Cardiac muscle cell (in vitro differentiated cells and primary cell): ENCODE results near the gene RPS6KB2. TPM values are rescaled to one million over a fixed set of nuclear protein-coding genes. Genes with fewer than 3 reads are reported as not detected.

Experiments used
- DNase-seq, 2 donors: peaks; one replicate each; pipeline versions ENCODE4 v3.0.0 to v3.0.0-alpha.2; 2010 to 2017; ENCODE audit warnings: low read depth in 1 of 2, low spot score in 1 of 2
- H3K27ac ChIP-seq: fragments of 200-600 bp; sonication (generic); 2 replicates; pipeline ENCODE4 v1.5.1; 2016
- H3K27me3 ChIP-seq: fragments of 200-600 bp; sonication (generic); 2 replicates; pipeline ENCODE4 v1.6.0; 2016; ENCODE audit warnings: control low read depth
- H3K36me3 ChIP-seq: fragments of 200-600 bp; sonication (generic); 2 replicates; pipeline ENCODE4 v1.5.1; 2016; ENCODE audit warnings: control low read depth
- H3K4me1 ChIP-seq: fragments of 200-600 bp; sonication (generic); 2 replicates; pipeline ENCODE4 v1.8.1; 2017; ENCODE audit warnings: low read depth, mild to moderate bottlenecking, mixed run types
- H3K4me3 ChIP-seq: fragments of 200-600 bp; sonication (generic); 2 replicates; pipeline ENCODE4 v1.5.1; 2016; ENCODE audit warnings: mild to moderate bottlenecking
- H3K9me3 ChIP-seq: fragments of 200-600 bp; sonication (generic); 2 replicates; pipeline ENCODE4 v1.5.1; 2017; ENCODE audit warnings: low read depth, mild to moderate bottlenecking, control low read depth
- CTCF ChIP-seq: IDR thresholded peaks from 2 replicates; pipeline ENCODE4 v1.5.1; 2012; ENCODE audit warnings: low read depth, mild to moderate bottlenecking, low read length
- polyA plus RNA-seq: library from polyadenylated mRNA; unstranded; fragments of >200 nt; fragmentation: Nextera tagmentation; extraction: Ambion mirVana; gene quantifications from 2 replicates; pipeline ENCODE4 v1.2.1, GENCODE V29; 2016
- total RNA-seq: library from RNA; depleted of rRNA; stranded (reverse); fragments of >200 nt; gene quantifications from 2 replicates; pipeline ENCODE4 v1.2.3, GENCODE V29; 2016

Gene RPS6KB2
- total and polyA plus RNA-seq, 2 experiments from 2014 or later, result 92.5 to 97.0 TPM

- peak; percentile 99 for TF ChIP-seq CTCF
- Histone ChIP-seq H3K27ac (no peak overlapping the region), H3K27me3 (peaks cover 16% of the 10 kb centered on the region), H3K9me3 (no peaks in the 10 kb centered on the region), H3K36me3 (no peaks in the 10 kb centered on the region), H3K4me1 (no peaks in the 10 kb centered on the region), H3K4me3 (no peak overlapping the region)
- peak; percentile 80 to 82 for DNase-seq
These were observed 45.8 kb upstream of the RPS6KB2 start for GRCh38 chr11:67382276-67383136.

- no peak for TF ChIP-seq CTCF
- no peak overlapping the region for H3K27ac ChIP-seq
- peaks cover 13% of the 10 kb centered on the region for H3K27me3 ChIP-seq
- H3K36me3 ChIP-seq, result no peaks in the 10 kb centered on the region
- H3K9me3 ChIP-seq, result no peaks in the 10 kb centered on the region
- H3K4me3 ChIP-seq, result no peak overlapping the region
- peak in 1 of 2 donors; percentile 51 for DNase-seq
- H3K4me1 ChIP-seq, result no peaks in the 10 kb centered on the region
These were observed 43.4 kb upstream of the RPS6KB2 start for GRCh38 chr11:67384851-67385366.

- no peak for DNase-seq
- TF ChIP-seq CTCF, result no peak
- H3K4me1 ChIP-seq, result peaks cover 6% of the 10 kb centered on the region
- no peak overlapping the region for H3K4me3 ChIP-seq
- no peaks in the 10 kb centered on the region for H3K9me3 ChIP-seq
- peaks cover 13% of the 10 kb centered on the region for H3K27me3 ChIP-seq
- H3K27ac ChIP-seq, result no peak overlapping the region
- no peaks in the 10 kb centered on the region for H3K36me3 ChIP-seq
These were observed 41.2 kb upstream of the RPS6KB2 start for GRCh38 chr11:67387069-67387468.

- H3K4me1 ChIP-seq, result peaks cover 6% of the 10 kb centered on the region
- no peaks in the 10 kb centered on the region for H3K9me3 ChIP-seq
- no peak overlapping the region for H3K4me3 ChIP-seq
These were observed 40.8 kb upstream of the RPS6KB2 start for GRCh38 chr11:67387518-67387917.

GRCh38 chr11:67389477-67389876, 38.8 kb upstream of the RPS6KB2 start:
- peak in 1 of 2 donors; percentile 65 for DNase-seq
- Histone ChIP-seq H3K9me3 (no peaks in the 10 kb centered on the region), H3K36me3 (no peaks in the 10 kb centered on the region), H3K4me1 (peaks cover 6% of the 10 kb centered on the region), H3K27ac (no peak overlapping the region), H3K27me3 (peaks cover 10% of the 10 kb centered on the region), H3K4me3 (no peak overlapping the region)
- peak; percentile 65 for TF ChIP-seq CTCF

More at GRCh38 chr11:67387518-67387917, 40.8 kb upstream of the RPS6KB2 start:
- no peaks in the 10 kb centered on the region for H3K36me3 ChIP-seq
- H3K27me3 ChIP-seq, result peaks cover 13% of the 10 kb centered on the region
- TF ChIP-seq CTCF, result no peak
- DNase-seq, result no peak
- H3K27ac ChIP-seq, result no peak overlapping the region
